ENCODE data around the gene GNB4.

The GNB4 gene

DNA sequence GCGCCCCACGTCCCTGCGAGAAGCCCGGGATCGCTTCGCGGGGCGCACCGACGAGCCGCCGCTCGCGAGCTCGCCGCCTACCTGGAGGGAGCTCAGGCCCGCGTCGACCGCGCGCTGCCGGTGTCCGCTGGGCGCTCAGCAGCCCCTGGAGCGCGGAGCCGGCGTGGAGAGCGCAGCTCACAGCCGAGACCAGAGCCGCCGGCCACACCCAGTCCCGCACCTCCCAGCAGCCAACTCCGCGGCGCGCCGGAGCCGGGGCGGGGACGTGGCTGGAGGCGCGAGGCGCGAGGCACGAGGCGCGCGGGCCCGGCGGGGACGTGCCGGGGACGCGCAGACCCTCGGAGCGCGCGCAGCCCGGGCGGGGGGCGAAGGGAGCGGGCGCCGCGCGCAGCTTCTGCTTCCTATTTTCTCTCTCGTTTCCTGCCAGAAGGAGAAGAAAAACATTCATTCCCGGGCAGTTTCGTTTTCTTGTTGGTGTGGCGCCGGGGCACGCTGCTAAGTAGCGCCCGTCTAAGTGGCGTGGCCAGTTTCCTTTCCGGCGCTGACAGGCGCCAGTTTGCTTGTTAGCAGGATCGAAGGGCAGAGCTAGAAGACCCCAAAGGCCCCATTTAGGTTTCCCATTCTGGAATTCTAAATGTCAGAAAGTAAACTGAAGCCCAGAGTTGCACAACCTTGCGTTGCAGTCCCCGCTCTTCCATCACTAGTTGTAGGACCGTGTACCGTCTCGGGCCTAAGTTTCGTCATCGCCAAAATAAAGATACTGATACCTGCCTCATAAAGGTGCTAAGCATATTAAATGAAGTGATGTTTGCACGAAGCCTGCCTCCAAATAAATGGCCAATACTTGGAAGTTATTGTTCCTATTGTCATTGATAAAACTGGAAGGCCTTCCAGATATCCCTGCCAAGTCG, at the start of gene GNB4:
TSS of gene GNB4 (minus strand) at position 206 of the 911 bp plus-strand sequence. CDS start 25,270 bp downstream, outside the sequence.
- DNase-seq: peak; percentile 34 to 65

DNA sequence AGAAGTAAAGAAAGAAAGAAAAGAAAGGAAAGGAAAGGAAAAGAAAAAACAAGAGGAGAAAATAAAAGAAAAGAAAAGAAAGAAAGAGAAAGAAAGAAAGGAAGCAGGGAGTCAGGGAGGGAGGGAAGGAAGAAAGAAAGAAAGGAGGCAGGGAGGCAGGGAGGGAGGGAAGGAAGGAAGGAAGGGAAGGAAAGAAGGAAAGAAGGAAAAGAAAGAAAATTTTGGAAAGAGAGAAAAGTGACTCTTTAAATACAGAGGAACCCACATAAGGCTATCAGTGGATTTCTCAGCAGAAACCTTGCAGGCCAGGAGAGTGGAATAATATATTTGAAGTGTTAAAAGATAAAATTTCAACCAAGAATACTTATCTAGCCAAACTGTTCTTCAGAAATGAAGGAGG, 44.2 kb upstream of the GNB4 start:
- no peak for DNase-seq

DNA sequence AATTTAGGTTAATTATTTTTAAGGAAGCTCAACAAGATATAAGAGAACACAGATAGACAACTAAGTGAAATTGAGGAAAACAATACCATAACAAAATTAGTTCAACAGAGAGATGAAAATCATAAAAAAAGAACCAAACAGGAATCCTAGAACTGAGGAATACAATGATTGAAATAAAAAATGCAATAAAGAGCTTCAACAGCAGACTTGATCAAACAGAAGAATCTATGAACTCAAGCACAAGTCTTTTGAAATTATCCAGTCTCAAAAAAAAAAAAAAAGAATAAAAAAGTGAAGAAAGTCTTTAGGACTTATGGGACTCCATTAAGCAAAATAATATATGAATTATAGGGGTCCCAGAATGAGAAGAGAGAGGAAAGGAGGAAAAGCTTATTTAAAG, 42.0 kb upstream of the GNB4 start:
- no peak for DNase-seq

DNA sequence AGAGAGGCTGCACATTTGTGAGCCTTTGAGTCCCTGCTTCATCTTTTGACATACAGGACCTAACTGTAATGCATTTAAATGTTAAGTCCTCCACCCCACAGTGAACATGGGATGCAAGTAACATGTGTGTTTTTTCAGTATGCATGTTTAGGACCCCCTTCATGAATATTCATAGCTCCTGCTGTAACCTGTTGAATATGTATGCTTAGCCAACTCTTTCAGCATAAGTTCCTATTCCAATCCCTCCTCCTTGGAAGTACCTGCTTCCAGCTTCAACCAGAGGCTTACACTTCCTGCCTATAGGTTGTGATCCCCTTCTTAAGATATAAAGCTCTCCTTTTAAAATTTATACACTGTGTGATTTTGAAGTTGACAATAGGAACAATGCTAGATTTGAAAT, 36.9 kb upstream of the GNB4 start:
- no peak for DNase-seq

DNA sequence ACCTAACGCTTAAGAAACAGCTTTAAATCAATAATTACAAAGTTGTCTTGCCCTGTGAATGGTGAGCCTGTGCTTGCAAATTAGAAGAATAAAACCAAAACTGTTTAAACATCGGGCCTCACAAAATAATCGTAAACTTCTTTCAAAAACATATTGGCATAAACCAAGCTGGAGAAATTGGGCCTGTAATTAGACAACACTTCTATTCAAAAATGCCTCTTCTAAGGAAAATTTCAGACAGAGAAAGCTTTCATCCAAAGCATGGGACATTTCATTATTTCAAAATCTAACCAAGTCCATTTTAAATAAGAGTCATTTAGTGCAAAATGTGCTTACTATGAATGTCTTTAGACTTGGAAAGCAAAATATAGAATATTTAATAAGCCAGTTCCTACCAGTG, 35.5 kb upstream of the GNB4 start:
- peak in 1 of 2 donors; percentile 29 for DNase-seq

DNA sequence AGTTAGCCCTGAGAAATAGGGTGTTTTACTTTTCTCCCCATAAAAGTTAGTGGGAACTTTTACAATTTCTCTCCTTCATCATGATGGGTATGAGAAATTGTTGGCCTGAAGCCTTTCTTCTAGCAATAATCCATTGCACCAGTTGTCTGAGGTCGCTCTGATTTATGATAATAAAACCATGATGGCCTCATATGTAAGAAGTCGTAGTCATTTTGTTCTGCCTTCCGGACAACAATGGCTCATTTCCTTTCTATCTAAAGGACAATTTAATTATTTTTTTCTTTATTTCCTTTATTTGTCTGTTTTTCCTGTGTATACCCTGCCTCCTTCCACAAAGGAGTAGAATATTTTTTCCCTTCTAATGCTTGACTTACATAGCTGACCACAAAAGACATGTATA, 31.6 kb upstream of the GNB4 start:
- no peak for DNase-seq

DNA sequence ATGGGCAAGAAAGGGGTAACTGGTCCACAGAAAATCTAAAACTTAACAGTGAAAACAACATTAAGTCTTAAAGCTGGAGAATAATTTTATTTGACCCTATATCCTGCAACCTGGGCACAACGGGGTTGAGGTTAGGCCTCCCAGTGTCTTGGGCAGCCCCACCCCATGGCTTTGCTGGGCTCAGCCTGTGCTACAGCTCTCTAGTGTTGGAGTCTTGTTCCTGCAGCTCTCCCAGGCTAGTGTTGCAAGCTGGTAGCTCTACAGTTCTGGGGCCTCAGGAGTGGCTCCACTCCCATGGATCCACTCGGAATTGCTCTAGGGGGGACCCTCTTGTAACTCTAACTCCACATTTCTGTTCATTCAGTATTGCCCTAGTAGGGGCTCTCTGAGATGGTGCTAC, 24.9 kb upstream of the GNB4 start:
- no peak for DNase-seq

DNA sequence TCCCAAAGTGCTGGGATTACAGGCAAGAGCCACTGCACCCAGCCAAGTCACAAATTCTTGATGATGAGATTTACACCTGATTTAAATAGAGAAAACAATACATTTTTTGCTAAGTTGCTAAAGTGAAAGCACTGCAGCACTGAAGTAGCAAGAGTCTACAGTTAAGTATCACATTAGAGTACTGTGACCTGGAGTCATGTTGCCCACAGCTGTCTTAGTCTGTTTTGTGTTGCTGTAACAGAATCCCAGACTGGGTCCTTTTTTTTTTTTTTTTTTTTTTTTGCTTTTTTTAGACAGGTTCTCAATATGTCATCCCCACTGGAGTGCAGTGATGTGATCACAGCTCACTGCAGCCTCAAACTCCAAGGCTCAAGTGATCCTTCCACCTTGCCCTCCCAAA, 23.2 kb upstream of the GNB4 start:
- no peak for DNase-seq

DNA sequence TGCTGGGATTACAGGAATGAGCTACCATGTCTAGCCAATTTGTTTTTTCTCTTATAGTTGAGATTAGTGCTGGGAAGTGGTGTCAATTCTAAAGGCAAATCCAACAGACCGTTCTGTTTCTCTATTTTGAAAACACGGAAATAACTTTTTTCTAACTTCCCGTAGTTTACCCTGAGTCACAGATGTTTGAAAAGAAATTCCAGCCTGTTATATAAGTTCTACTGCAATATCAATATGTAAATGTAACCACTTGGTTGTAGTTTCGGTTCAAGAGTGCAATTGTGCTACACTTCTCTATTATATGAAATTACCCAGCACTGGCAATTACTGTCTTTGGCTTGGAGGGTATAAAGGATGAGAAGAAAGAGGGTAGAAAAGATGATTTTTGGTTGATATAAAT, 22.3 kb upstream of the GNB4 start:
- DNase-seq: peak in 1 of 2 donors; percentile 4

DNA sequence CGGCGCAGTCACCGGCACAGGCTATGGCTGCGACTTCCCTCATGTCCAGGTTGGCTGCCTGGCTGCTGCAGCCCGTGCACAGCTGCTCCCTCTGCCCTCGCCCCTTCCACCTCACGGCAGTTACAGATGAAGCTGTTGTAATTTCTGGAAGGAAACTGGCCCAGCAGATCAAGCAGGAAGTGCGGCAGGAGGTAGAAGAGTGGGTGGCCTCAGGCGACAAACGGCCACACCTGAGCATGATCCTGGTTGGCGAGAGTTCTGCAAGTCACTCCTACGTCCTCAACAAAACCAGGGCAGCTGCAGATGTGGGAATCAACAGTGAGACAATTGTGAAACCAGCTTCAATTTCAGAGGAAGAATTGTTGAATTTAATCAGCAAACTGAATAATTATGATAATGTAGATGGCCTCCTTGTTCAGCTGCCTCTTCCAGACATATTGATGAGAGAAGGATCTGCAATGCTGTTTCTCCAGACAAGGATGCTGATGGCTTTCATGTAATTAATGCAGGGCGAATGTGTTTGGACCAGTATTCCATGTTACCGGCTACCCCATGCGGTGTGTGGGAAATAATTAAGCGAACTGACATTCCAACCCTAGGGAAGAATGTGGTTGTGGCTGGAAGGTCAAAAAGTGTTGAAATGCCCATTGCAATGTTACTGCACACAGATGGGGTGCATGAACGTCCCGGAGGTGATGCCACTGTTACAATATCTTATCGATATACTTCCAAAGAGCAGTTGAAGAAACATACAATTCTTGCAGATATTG, 13.2 kb upstream of the GNB4 start:
- DNase-seq: no peak

DNA sequence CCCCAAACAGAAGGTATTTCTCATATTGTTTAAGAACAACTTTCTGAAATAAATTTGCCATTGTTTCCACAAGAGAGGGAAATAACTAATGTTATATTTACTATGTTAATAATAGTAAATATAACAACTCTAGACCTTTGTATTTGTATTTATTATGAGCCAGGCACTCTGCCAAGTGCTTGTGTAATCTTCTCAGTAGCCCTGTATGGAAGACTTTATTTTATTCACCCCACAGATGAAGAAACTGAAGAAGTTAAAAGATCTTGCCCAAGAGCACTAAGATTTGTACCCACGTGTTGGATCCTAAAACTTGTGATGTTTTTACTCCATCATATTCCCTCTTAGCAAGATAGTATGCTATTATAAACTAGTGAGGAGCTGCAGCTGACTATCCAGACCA, 12.0 kb upstream of the GNB4 start:
- no peak for DNase-seq

DNA sequence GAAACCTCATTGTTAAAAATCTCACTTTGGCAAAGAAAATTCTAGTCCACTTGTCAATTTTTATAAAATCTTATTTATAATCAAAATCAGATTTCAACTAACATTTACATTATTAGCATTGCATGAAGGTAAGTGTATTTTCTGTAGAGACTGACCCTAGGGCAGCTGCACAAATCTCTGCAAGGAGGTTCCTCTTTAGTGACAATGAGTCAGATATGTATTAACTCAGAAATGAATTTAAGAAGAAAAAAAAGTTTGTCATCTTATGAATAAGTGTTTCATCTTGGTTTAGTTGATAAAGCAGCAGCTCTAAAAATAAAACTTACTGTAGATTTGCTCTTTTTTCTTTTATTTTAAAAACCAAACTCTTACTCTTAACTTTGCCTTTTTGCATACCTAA, 9.0 kb upstream of the GNB4 start:
- DNase-seq: no peak

DNA sequence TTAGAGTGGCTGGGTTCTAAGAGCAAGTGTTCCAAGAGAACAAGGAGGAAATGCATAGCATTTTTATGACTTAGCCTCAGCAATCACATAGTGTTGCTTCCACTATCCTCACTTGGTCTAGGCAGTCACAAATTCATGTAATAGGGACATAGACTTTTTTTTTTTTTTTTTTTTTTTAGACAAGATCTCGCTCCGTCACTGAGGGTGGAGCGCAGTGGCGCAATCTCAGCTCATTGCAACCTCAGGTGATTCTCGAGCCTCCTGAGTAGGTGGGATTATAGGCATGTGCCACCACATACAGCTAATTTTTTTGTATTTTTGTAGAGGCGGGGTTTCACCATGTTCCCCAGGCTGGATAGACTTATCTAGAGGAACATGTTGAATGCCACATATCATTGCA, 4.7 kb upstream of the GNB4 start:
- no peak for DNase-seq

DNA sequence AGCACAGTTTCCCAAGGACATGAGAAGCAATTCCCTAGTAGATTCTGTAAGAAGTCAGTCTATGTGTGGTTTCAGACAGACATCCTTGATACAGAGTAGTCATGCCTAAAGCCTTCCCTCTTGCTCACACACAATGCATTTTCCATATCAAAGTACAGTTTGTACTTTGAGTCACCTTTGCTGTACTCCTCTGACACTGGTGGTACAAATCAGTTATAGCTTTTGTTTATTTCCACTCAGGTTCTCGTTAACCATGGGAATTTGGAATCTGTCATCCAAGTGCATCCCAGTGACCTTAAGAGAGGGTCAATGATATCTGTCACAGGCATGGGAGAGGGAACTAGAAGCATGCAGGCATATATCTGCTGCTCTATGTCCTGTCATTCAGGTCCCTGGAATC, 3.6 kb upstream of the GNB4 start:
- no peak for DNase-seq

DNA sequence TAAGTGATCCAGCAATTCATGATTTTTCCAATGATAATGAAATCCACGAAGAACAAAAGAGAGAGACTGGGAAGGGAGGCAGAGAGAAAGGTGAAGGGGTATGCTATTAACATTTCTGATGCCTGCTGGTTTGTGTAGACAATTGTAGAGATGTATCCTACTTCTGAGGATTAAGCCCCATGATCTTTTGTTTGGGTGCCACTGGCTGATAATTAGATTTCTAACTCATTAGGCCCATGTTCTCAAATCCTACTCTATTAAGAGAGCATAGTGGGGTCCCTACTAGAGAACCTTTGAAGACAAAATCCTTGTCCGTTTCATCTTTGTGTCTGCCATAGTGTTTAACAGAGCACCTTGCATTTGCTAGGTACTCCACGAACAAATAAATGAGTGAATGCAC, 2.7 kb upstream of the GNB4 start:
- no peak for DNase-seq

DNA sequence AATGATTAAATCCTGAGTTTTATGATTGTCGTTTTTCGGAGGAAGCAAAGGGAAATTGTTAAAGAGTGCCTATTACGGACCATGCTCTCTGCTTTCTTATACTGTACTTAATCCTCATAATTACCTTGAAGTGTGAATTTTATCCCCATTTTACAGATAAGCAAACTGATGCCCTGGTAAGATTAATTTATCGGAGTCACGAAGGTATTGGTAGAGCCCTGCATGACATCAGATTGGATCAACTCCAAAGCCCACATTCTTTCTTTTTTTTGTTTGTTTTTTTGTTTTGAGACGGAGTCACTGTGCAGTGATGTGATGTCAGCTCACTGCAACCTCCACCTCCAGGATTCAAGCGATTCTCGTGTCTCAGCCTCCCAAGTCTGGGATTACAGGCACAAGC, 1.6 kb upstream of the GNB4 start:
- no peak for DNase-seq

DNA sequence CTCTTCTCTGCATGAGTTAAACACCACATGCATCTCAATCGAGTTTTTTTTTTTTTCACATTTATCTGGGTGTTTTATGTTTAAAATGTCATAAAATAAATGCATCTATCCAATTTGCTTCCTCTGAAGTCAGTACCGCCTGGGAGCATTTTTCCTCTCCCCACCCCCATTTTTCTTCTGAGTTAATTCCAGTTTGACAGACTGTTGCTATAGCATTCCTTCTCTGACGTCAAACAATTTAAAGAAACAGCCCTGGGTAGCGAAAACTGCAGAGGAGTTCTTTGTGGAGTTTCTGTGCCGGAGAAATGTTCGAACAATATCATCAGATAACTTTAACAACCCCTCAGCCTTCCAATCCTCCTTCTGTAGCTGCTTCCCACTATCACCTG, 900 bp upstream of the GNB4 start:
- DNase-seq: no peak

DNA sequence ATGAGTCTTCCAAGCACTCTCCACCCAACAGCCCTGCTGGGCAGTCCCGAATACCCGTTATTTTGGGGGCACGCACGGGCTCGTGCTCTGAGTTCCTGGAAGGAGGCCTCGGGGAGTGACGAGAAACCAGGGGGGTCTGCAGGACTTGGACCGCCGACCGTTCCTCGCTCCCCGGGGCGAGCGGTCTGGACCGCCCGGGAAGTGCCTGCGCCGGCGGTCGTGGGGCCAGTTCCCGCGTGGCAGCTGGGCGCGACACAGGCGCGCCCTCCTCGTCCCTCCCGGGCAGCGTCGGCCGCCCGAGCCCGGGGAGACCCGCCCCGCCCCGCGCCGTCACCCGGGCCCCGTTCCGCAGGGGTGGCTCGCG, 387 bp downstream of the GNB4 start:
- no peak for DNase-seq

DNA sequence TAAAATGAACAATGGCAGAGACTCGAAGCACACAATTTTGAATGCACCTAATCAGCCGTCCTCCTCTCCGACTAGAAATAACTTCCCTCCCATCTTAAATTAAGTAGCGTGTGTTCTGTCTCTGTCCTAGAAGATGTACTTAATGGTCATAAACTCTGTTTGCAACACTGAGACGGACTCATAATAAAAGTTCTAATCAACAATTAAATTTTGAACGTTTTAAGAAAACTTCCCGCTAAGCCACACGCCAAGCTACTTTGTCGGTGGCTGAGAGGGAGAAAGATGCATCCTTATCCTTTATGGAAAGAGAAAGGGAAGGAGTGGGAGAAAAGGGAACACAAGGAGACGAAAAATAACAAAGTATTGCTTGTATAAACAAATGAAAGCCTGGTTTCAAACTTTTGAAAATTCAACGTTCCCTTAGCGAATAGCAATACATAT, 989 bp downstream of the GNB4 start:
- DNase-seq: peak in 1 of 2 donors; percentile 20

DNA sequence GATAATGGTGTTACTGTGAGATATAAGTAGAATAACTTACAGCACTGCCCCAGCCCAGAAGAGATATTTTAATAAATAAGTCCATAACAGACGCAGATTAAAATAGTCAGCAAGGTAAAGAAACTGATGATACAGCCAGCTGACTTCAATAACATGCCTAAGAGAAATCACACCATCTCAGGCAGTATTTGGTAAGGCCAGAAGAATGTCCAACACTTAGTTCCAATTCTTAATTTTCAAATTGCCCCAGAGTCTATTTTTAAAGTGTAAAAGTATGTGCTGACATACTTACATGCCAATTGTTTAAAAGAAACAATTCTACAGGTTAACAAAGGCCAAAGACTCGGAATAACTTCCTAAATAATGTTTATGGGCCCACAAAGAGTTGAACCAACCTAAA, 1.6 kb downstream of the GNB4 start:
- DNase-seq: no peak

DNA sequence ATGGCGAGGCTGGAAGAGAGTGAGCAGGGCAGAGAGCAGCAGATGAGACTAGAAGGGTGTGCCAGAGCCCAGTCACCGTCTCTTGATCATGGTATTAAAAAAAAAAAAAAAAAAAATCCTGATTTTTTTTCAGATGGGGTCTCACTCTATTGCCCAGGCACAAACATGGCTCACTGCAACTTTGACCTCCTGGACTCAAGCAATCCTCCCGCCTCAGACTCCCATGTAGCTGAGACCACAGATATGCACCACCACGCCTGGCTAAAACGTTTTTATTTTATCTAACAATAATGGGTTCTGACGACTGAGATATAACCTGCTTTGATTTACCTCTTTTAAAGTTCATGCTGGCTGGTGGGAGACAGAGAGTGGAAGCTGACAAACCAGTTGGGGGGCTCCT, 4.0 kb downstream of the GNB4 start:
- no peak for DNase-seq

DNA sequence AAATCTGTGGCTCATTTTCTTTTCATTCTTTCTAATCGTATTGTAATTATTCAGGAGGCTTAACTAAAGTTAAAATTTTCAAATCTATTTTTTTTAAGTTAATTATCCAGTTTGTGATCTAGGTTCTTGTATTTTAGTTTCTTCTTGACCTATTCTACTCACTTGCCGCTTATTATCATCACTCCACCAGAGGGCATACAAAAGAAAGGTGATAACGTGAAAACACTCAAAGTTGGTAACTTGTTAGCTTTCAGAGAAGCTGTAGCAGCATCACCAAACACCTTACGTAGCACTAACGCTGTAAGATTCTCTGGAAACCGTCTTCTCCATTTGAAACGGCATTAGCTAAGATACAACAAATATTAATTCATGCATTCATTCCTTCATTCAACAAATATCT, 4.8 kb downstream of the GNB4 start:
- DNase-seq: no peak

DNA sequence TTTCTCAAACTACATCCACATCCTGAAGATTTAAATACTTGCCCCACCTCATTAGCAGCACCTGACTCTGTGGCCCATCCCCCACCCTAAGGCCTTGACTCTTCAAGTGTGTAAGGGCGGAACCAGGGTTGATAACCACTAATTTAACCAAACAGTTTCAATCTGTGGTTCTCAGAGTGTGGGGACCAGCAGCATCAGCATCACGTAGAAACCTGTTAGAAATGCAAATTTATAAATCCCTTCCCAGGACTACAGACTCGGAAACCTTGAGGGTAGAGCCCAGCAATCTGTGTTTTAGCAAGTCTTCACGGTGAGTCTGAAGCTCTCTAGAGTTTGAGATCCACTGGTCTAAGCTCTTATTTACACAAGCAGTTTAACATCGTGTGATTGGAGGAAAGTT, 12.4 kb downstream of the GNB4 start:
- no peak for DNase-seq

DNA sequence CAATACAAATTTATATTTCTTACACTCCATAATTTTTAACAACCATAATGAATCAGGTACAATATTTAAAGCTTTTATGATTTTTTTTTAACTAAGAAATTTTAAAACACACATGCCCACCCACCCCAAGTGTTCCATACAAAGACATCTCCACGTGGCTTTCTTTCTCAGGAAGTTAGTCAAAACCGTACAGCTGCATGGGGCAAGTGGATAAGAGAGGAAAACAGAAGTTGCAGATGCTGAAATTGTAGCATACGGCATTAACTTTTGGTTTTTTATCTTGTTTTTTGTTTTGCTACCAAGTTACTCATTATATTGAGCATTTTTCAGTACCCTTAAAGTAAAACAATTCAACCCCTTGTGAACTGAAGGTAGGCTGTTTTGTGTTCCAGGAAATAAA, 14.8 kb downstream of the GNB4 start:
- DNase-seq: no peak

All from hippocampal formation (tissue), 2 donors.